Heart left ventricle (tissue), 16 donors: Measurements from ENCODE around the gene STK16. TPM values are rescaled to one million over a fixed set of nuclear protein-coding genes. Genes with fewer than 3 reads are reported as not detected.

Source experiments
- ATAC-seq, 4 donors: fragments of 200-7000 bp; cut with Tn5 transposase; one replicate each; pipeline ENCODE4 v1.9.1; 2020 to 2022; ENCODE audit warnings: moderate library complexity in 4 of 4, mild to moderate bottlenecking in 3 of 4, moderate number of reproducible peaks in 1 of 4
- DNase-seq, 5 donors: peaks; one replicate each; pipeline ENCODE4 v3.0.0-alpha.2; 2020
- H3K27ac ChIP-seq, 12 donors: fragments of 200-600 bp; sonication (generic) in 4 of 12; one replicate each; pipeline versions ENCODE4 v1.5.0 to v1.8.0; 2016 to 2022; ENCODE audit warnings: mild to moderate bottlenecking in 2 of 12
- H3K27me3 ChIP-seq, 9 donors: fragments of 200-600 bp; sonication (generic) in 2 of 9; one replicate each; pipeline versions ENCODE4 v1.5.1 to v1.8.0; 2016 to 2022; ENCODE audit warnings: mild to moderate bottlenecking in 3 of 9
- H3K36me3 ChIP-seq, 9 donors: fragments of 200-600 bp; sonication (generic) in 2 of 9; one replicate each; pipeline versions ENCODE4 v1.5.0 to v1.8.0; 2018 to 2022; ENCODE audit warnings: mild to moderate bottlenecking in 2 of 9
- H3K4me1 ChIP-seq, 12 donors: fragments of 200-600 bp; sonication (generic) in 4 of 12; one replicate each; pipeline versions ENCODE4 v1.5.0 to v1.8.0; 2016 to 2022; ENCODE audit warnings: mild to moderate bottlenecking in 3 of 12
- H3K4me3 ChIP-seq, 12 donors: fragments of 200-600 bp; sonication (generic) in 4 of 12; one replicate each; pipeline versions ENCODE4 v1.5.0 to v1.8.0; 2017 to 2022; ENCODE audit warnings: mild to moderate bottlenecking in 9 of 12, moderate library complexity in 4 of 12
- H3K9me3 ChIP-seq, 12 donors: fragments of 200-600 bp; sonication (generic) in 4 of 12; one replicate each; pipeline versions ENCODE4 v1.5.0 to v1.8.0; 2016 to 2022; ENCODE audit warnings: mild to moderate bottlenecking in 1 of 12
- POLR2A ChIP-seq, 2 donors: fragments of 450-650 bp; IDR thresholded peaks; one replicate each; pipeline ENCODE4 v1.6.1; 2017; ENCODE audit warnings: antibody characterized with exemption in 2 of 2, mild to moderate bottlenecking in 2 of 2, moderate library complexity in 2 of 2
- WGBS, 4 donors: extraction: QIAGEN DNeasy Blood & Tissue Kit in 2 of 4; methylation state at CpG; one replicate each; pipeline versions ENCODE4 v1.1.5 to v1.1.7; 2013 to 2018; 5-methylcytosine and 5-hydroxymethylcytosine counted together
- intact Hi-C, 10 donors: fragments of 100-400 bp; cut with DNase I; formaldehyde crosslinking; loops; one replicate each; pipeline versions ENCODE4 v1.11.1 to v1.14.2; 2022
- polyA plus RNA-seq, 2 donors: library from polyadenylated mRNA; stranded (reverse); fragments of 200-250 nt; gene quantifications; one replicate each; pipeline ENCODE4 v1.2.3, GENCODE V29; 2013
- total RNA-seq, 9 donors: library from RNA; depleted of rRNA in 2 of 9; stranded (reverse); fragments of >200 nt in 2 of 9; fragmentation: NEBNext Ultra II Directional in 3 of 9; extraction: Animal tissue kit (Norgen Biotek cat#: 25700) in 3 of 9; gene quantifications; one replicate each; pipeline versions ENCODE4 v1.1.0 to v1.2.4, GENCODE V29; 2016 to 2023
- TF ChIP-seq, protein P1 (sequence below), 12 donors: fragments of 200-600 bp; sonication (generic) in 4 of 12; IDR thresholded peaks; one replicate each; pipeline versions ENCODE4 v1.5.0 to v1.8.0; 2018 to 2022; ENCODE audit warnings: antibody characterized with exemption in 12 of 12, mild to moderate bottlenecking in 5 of 12
- donor health status: ischemic (EF 13 %, LVEDD 7.1; RV severe dilation, severe dysfunction).
- donor health status: healthy with polysubstance abuse.
- donor health status: DM: no; HTN: yes; CAD: no.
- donor health status: DM: no; HTN: no; CAD: no.
- donor health status: ischemic (EF 25% LVEDD 6.9; RV normal size, moderate dysfunction).
- donor health status: ischemic (EF 25% LVEDD 5.7; RV mildly dilated, moderate dysfunction).
- donor health status: healthy.
- donor health status: DM: yes; HTN: yes; CAD: no.
- donor health status: ischemic (EF 35%, LVEDD 5.7; RV mildly dilated, moderate dysfunction).
- donor health status: nonischemic (EF 11% LVEDD 7.7; RV severe dilation, severe dysfunction).
- donor health status: DM: yes; HTN: yes; CAD: no.
- donor health status: PGD.
- donor health status: ischemic (EF 29% LVEDD 5.4; RV normal size, mild dysfunction).
- donor health status: nonischemic (EF 23%, LVEDD 6.1; RV moderate dilation, normal function).

The STK16 gene
- total and polyA plus RNA-seq, 11 donors = 13.8 to 31.6 (median 19.1) TPM

DNA sequence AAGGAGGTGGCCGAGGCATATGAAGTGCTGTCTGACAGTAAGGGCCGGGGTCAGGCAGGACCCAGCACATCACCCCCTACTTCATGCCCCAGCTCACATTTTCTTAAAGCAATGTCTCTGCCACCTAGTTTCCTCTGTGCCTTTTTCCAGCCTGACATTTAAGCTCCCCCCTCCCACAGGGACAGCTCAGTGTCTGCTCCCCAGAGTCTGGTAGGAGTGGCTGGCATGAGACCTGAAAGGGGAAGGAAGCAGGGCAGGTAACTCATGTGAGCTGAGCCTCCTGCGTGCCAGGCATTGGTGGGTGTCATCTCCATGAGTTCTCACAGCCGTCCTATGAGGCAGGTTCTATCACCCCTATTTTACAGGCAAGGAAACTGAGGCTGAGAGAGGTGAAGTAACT lies 35.4 kb downstream of the STK16 start:
- H3K27me3 ChIP-seq = no peaks in the 10 kb centered on the region
- H3K36me3 ChIP-seq = peaks cover 0 to 55% (median 54%) of the 10 kb centered on the region in 9 donors
- peak overlapping the region in 3 of 12 donors; percentile 73 to 86 (median 83) for H3K4me3 ChIP-seq
- peak overlapping the region in 6 of 12 donors; percentile 97 to 100 (median 99) for H3K27ac ChIP-seq
- no peaks in the 10 kb centered on the region for H3K9me3 ChIP-seq
- no peak for TF ChIP-seq POLR2A (IDR thresholded peaks at IDR 0.05)
- TF ChIP-seq, protein P1, sequence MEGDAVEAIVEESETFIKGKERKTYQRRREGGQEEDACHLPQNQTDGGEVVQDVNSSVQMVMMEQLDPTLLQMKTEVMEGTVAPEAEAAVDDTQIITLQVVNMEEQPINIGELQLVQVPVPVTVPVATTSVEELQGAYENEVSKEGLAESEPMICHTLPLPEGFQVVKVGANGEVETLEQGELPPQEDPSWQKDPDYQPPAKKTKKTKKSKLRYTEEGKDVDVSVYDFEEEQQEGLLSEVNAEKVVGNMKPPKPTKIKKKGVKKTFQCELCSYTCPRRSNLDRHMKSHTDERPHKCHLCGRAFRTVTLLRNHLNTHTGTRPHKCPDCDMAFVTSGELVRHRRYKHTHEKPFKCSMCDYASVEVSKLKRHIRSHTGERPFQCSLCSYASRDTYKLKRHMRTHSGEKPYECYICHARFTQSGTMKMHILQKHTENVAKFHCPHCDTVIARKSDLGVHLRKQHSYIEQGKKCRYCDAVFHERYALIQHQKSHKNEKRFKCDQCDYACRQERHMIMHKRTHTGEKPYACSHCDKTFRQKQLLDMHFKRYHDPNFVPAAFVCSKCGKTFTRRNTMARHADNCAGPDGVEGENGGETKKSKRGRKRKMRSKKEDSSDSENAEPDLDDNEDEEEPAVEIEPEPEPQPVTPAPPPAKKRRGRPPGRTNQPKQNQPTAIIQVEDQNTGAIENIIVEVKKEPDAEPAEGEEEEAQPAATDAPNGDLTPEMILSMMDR (IDR thresholded peaks at IDR 0.05) = no peak
- no peak for ATAC-seq
- peak in 1 of 5 donors; percentile 15 for DNase-seq
- H3K4me1 ChIP-seq = peaks cover 7 to 38% (median 26%) of the 10 kb centered on the region in 12 donors
- WGBS, 4 donors = 85 to 96% (median 94%) methylated on average over 4 of the region's 4 CpGs
- intact Hi-C loops = loop anchor here in 1 of 10 donors (5.0 kb wide), 1 partner anchor 63 kb away; the partner anchor contains the start of gene ABCB6

DNA sequence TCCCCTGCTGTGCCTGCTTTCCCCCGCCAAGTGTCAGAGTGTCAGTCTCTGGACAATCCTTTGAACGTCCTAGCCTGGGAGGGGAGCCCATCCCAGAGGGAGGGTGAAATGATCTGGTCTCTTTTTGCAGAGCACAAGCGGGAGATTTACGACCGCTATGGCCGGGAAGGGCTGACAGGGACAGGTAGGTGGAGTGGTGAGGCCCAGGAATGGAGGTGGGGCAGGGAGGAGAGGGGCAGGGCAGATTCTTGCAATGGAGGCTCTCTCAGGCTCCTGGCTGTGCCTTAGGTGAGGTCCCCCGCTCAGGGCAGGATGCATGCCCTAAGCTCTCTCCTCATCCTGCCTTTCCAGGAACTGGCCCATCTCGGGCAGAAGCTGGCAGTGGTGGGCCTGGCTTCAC lies 36.3 kb downstream of the STK16 start:
- Histone ChIP-seq H3K4me3 (no peak overlapping the region), H3K27me3 (no peaks in the 10 kb centered on the region), H3K27ac (peak overlapping the region in 2 of 12 donors; percentile 24 to 99), H3K36me3 (peaks cover 0 to 64% (median 55%) of the 10 kb centered on the region in 9 donors), H3K4me1 (peaks cover 7 to 43% (median 26%) of the 10 kb centered on the region in 12 donors), H3K9me3 (no peaks in the 10 kb centered on the region)
- ATAC-seq = no peak
- no peak for DNase-seq
- 84 to 90% (median 88%) methylated on average over 8 of the region's 8 CpGs for WGBS, 4 donors
- TF ChIP-seq, protein P1 (IDR thresholded peaks at IDR 0.05) = no peak
- no peak for TF ChIP-seq POLR2A (IDR thresholded peaks at IDR 0.05)
- intact Hi-C loops = loop anchor here in 1 of 10 donors (5.0 kb wide), 1 partner anchor 64 kb away; the partner anchor contains the start of gene ABCB6

DNA sequence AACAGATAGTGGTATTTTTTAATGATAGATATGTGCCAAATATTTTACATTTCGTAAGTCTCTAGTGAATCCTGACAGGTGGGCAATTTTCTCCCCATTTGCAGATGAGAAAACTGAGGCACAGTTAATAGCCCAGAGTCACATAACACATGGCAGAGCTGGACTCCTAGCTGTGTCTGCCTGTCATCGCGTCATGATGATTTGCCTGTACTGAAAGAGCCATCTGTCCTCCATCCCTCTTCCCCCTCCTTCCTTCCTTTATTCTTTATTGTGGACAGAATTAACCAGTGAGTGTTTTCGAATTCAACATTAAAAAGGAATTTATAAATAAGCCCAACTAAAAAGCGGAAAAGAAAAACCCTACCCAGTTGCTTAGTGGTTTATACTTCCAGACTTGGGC lies 37.1 kb downstream of the STK16 start:
- Histone ChIP-seq H3K4me1 (peaks cover 7 to 44% (median 26%) of the 10 kb centered on the region in 12 donors), H3K36me3 (peaks cover 0 to 65% (median 55%) of the 10 kb centered on the region in 9 donors)
- TF ChIP-seq, protein P1 (IDR thresholded peaks at IDR 0.05) = no peak
- TF ChIP-seq POLR2A (IDR thresholded peaks at IDR 0.05) = no peak

DNA sequence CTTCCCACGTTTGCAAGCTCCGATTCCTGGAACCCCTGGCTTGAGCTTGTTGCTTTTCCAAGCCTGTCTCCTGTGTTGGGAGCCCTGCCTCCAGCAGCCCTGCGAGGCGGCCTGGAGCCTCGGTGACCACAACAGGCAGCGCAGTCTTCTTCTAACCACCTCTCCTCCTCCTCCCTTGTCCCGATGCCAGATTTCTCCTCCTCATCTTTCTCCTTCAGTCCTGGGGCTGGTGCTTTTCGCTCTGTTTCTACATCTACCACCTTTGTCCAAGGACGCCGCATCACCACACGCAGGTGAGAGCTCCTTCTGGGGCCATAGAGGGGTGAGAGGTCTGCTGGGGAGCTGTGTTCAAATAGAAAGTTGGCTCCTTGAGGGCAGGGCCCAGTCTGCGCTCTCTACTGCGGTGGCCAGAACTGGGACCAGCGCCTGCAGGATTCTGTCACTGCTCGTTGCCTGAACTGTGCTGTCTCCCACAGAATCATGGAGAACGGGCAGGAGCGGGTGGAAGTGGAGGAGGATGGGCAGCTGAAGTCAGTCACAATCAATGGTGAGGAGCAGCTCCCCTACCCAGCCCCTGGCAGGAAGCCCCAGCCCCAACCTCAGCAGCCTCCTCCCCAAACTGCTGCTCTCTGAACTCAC lies 37.8 kb downstream of the STK16 start:
- Histone ChIP-seq H3K36me3 (peaks cover 0 to 65% (median 55%) of the 10 kb centered on the region in 9 donors), H3K27ac (peak overlapping the region in 2 of 12 donors; percentile 11 to 43)

More for the DNA sequence above, 37.1 kb downstream of the STK16 start:
- Histone ChIP-seq H3K27me3 (no peaks in the 10 kb centered on the region), H3K9me3 (no peaks in the 10 kb centered on the region), H3K4me3 (no peak overlapping the region), H3K27ac (peak overlapping the region in 3 of 12 donors; percentile 3 to 43 (median 11))
- intact Hi-C loops = loop anchor here in 1 of 10 donors (5.0 kb wide), 1 partner anchor 65 kb away; the partner anchor contains the start of gene ABCB6
- 76 to 86% (median 80%) methylated on average over 5 of the region's 5 CpGs for WGBS, 4 donors
- ATAC-seq = no peak
- DNase-seq = no peak

More for the DNA sequence above, 37.8 kb downstream of the STK16 start:
- 82 to 92% (median 89%) methylated on average over 17 of the region's 17 CpGs for WGBS, 4 donors
- no peaks in the 10 kb centered on the region for H3K27me3 ChIP-seq
- H3K4me3 ChIP-seq = no peak overlapping the region
- H3K4me1 ChIP-seq = peaks cover 4 to 37% (median 19%) of the 10 kb centered on the region in 12 donors
- no peak for DNase-seq
- ATAC-seq = no peak
- intact Hi-C loops = loop anchor here in 1 of 10 donors (5.0 kb wide), 1 partner anchor 66 kb away; the partner anchor contains the start of gene ABCB6
- no peaks in the 10 kb centered on the region for H3K9me3 ChIP-seq
- no peak for TF ChIP-seq POLR2A (IDR thresholded peaks at IDR 0.05)
- TF ChIP-seq, protein P1 (IDR thresholded peaks at IDR 0.05) = no peak
